ENCODE results near the gene CASKIN2.
"Not testable (repeated sequence)": the region's sequence is repeated elsewhere in the genome, so short reads cannot be mapped to it uniquely, and the experiment has no call there.

CASKIN2 gene

DNA sequence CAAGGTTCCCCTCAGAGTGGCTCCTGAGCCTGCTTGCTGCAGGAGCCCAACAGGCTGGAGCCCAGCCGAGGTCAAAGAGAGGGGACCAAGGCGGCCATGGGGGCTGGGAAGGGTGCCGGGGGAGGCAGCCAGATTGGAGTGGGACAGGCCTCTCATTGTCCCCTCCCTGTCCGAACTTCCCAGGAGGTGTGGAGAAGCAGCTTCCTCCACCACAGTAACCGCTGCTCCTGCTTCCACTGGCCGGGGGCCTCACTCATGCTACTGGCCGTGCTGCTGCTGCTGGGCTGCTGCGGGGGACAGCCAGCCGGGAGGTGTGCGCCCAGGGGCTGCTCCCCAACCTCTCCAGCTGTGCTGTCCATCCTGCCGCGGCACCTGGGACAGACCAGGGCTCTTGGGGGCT, 29.6 kb downstream of the CASKIN2 start:
- DNase-seq = no peak
- Histone ChIP-seq H3K9me3 (ENCODE audit: severe bottlenecking) (no peaks in the 10 kb centered on the region), H3K4me3 (ENCODE audit: low read depth, low read length) (no peak overlapping the region), H3K27ac (no peak overlapping the region), H3K36me3 (peaks cover 32% of the 10 kb centered on the region), H3K27me3 (ENCODE audit: insufficient read depth, low read depth, severe bottlenecking) (no peaks in the 10 kb centered on the region)
- TF ChIP-seq, protein P1, sequence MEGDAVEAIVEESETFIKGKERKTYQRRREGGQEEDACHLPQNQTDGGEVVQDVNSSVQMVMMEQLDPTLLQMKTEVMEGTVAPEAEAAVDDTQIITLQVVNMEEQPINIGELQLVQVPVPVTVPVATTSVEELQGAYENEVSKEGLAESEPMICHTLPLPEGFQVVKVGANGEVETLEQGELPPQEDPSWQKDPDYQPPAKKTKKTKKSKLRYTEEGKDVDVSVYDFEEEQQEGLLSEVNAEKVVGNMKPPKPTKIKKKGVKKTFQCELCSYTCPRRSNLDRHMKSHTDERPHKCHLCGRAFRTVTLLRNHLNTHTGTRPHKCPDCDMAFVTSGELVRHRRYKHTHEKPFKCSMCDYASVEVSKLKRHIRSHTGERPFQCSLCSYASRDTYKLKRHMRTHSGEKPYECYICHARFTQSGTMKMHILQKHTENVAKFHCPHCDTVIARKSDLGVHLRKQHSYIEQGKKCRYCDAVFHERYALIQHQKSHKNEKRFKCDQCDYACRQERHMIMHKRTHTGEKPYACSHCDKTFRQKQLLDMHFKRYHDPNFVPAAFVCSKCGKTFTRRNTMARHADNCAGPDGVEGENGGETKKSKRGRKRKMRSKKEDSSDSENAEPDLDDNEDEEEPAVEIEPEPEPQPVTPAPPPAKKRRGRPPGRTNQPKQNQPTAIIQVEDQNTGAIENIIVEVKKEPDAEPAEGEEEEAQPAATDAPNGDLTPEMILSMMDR (IDR thresholded peaks at IDR 0.05; ENCODE audit: low read depth, low read length) = no peak

DNA sequence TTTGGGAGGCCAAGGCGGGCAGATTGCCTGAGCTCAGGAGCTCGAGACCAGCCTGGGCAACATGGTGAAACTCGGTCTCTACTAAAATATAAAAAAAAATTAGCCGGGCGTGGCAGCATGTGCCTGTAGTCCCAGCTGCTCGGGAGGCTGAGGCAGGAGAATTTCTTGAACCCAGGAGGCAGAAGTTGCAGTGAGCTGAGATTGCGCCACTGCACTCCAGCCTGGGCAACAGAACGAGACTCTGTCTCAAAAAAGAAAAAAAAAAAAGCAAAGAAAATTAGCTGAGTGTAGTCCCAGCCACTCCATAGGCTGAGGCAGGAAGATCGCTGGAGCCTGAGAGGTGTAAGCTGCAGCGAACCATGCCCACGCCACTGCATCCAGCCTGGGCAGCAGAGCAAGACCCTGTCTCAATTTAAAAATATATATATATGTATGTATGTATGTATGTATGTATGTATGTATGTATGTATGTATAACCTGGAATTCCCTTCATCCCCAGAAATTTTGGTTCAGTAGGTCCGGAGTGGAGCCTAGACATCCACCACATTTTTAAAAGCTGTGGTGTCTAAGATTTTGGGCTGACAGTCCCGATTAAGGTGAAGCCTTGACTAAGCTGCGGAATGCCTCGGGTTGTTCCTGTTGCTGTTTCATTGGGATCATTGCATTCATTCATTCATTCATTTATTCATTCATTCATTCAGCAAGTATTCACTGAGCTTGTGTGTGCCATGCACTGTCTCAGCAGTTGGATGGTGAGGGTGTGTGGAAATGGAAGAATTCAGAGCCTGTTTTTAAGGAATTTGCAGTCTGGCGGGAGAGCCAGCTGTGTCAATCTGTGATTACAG, 33.0 kb downstream of the CASKIN2 start:
- H3K27me3 ChIP-seq (ENCODE audit: insufficient read depth, low read depth, severe bottlenecking) = no peaks in the 10 kb centered on the region
- no peak for DNase-seq
- H3K9me3 ChIP-seq (ENCODE audit: severe bottlenecking) = no peaks in the 10 kb centered on the region
- TF ChIP-seq, protein P1 (IDR thresholded peaks at IDR 0.05; ENCODE audit: low read depth, low read length) = no peak
- no peak overlapping the region for H3K4me3 ChIP-seq (ENCODE audit: low read depth, low read length)
- H3K27ac ChIP-seq = peak overlapping the region; percentile 44
- H3K36me3 ChIP-seq = peaks cover 13% of the 10 kb centered on the region

DNA sequence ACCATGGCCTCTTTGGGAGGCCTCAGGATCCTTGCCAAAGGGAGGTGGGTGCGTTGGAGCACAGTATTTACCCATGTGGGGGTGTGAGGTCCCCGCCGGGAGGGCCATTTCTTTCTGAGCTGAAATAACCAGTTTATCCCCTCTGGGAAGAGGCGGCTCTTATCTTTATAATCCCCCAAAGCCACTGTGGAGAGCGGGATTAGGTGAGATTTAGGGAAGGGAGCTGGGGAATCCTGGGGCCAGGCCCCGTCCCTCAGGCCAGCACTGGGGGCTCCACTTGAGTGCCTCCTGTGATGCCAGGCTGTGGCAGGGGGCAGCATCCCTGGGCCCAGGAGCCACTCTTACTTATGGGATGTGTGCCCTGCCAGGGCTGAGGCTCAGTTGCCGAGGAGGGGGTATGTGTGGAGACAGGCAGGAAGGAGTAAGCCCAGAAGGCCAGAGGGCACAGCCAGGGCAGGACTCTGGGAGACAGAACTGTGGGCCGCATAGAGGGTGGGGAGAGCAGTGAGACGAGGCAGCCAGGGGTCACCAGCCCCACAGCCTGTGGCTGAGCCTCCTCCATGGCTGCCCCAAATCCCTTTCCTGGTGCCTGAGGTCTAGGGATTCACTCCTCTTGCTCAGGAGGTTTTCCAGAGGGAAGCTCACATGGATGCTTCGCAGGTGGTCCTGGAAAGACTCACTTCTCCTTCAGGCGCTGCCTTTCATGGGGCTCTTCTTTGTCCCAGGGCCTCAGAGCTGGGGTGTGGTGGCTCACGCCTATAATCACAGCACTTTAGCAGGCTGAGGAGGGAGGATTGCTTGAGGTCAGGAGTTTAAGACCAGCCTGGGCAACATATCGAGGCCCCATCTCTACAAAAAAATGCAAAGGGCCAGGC, 33.9 kb downstream of the CASKIN2 start:
- Histone ChIP-seq H3K36me3 (peaks cover 14% of the 10 kb centered on the region), H3K27ac (peak overlapping the region; percentile 51), H3K9me3 (ENCODE audit: severe bottlenecking) (no peaks in the 10 kb centered on the region), H3K27me3 (ENCODE audit: insufficient read depth, low read depth, severe bottlenecking) (no peaks in the 10 kb centered on the region), H3K4me3 (ENCODE audit: low read depth, low read length) (peak overlapping the region; percentile 11)
- peak; percentile 89 for DNase-seq
- TF ChIP-seq, protein P1 (IDR thresholded peaks at IDR 0.05; ENCODE audit: low read depth, low read length) = 0 out of 2 replicates have a peak, but pooled peaks have one; percentile 7

DNA sequence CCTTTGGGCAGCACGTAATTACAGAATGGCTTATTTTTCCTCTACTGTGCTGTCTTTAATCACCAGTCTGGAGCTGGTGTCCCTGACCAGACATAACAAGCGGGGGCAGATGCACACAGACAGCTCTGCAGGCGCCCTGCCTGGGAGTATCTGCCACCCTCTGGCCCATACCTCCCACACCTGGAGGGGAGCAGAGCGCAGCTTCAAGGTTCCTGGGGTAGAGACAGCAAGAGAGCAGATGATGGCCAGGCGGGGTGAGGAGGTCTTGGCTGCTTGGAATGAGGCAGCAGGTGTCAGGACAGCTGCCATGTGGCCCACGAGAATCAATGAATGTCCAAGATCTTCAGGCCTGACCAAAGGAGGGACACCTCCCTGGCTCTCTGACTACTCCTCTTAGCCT, 35.1 kb downstream of the CASKIN2 start:
- peaks cover 11% of the 10 kb centered on the region for H3K36me3 ChIP-seq
- TF ChIP-seq, protein P1 (IDR thresholded peaks at IDR 0.05; ENCODE audit: low read depth, low read length) = no peak
- peak; percentile 56 for DNase-seq
- no peaks in the 10 kb centered on the region for H3K9me3 ChIP-seq (ENCODE audit: severe bottlenecking)
- no peak overlapping the region for H3K4me3 ChIP-seq (ENCODE audit: low read depth, low read length)
- peak overlapping the region; percentile 51 for H3K27ac ChIP-seq
- no peaks in the 10 kb centered on the region for H3K27me3 ChIP-seq (ENCODE audit: insufficient read depth, low read depth, severe bottlenecking)

DNA sequence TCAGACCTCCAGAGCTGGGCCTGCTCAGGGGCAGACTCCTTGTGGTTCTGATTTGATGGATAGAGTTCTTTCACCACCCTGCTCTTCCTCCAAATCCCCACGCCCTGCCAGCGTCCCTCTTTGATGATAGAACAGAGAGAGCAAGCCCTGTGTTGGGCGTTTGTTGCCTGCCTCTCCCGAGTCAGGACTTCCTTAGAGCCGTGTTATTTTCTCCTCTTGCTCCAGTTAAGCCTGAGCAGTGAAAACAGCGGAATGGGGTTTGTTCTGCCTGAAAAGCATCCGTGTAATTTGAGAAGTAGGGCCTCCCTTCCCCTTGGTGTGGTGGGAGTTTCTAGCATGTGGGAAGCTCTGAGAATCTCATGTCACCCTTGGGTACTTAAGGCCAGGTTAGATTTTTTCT, 36.8 kb downstream of the CASKIN2 start:
- H3K27me3 ChIP-seq (ENCODE audit: insufficient read depth, low read depth, severe bottlenecking) = no peaks in the 10 kb centered on the region
- no peaks in the 10 kb centered on the region for H3K9me3 ChIP-seq (ENCODE audit: severe bottlenecking)
- H3K4me3 ChIP-seq (ENCODE audit: low read depth, low read length) = no peak overlapping the region
- H3K27ac ChIP-seq = no peak overlapping the region
- DNase-seq = no peak
- TF ChIP-seq, protein P1 (IDR thresholded peaks at IDR 0.05; ENCODE audit: low read depth, low read length) = no peak
- H3K36me3 ChIP-seq = peaks cover 21% of the 10 kb centered on the region

DNA sequence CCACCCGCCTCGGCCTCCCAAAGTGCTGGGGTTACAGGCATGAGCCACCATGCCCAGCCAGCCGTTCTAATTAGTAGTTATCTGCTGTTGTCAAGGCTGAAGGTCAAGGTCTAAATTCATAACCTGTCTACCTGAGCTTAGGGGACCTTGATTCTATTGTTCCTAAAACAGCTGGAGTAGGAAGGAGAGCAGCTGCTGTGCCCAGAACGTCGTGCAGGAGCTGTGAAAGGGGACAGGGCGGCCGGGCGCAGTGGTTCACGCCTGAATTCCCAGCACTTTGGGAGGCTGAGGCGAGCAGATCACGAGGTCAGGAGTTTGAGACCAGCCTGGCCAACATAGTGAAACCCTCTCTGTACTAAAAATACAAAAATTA, 37.9 kb downstream of the CASKIN2 start:
- H3K4me3 ChIP-seq (ENCODE audit: low read depth, low read length); DNase-seq; H3K27ac ChIP-seq; H3K27me3 ChIP-seq (ENCODE audit: insufficient read depth, low read depth, severe bottlenecking); H3K9me3 ChIP-seq (ENCODE audit: severe bottlenecking): not testable (repeated sequence)
- peaks cover 26% of the 10 kb centered on the region for H3K36me3 ChIP-seq
